ENCODE data around the gene TBCK.
"Not testable (repeated sequence)": the region's sequence is repeated elsewhere in the genome, so short reads cannot be mapped to it uniquely, and the experiment has no call there.

TBCK gene

DNA sequence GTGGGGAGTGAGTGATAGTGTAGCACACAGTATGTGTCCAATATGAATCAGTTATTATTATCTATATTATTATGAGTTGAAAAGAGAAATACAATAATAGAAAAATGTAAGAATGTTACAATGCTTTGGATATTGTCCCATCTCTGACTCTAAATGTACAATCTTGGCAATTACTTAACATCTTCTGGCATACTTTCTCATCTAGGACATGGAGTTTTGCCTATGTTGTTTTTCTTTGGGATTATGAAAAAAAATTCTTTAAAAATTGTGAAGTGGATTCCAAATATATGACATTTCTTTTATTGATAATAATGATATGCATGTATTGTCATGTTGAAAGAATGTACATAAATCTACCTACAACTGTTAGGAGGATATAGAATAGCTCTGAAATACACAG is 84.1 kb downstream of the TBCK start:
- in situ Hi-C loops (cut with MboI; ENCODE audit: low sequenced_read_pairs): no loop called here

DNA sequence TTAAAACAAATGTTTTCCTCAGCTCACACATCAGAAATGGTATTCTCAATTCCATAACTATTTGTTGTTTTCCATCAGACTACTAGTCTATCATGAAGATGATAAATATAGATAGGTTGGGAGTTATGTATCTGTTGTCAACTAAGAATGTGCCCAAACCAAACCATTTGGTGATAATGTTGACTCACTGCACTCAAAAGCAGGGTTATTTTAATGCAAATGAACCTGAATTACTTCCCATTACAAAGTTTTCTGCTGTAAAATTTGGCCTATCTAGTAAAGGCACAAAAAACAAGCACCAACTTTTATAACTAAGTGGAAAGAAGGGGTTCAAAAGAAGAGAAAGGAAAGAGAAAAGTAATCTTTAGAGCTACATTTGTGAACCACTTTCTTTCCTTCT is 93.5 kb downstream of the TBCK start:
- in situ Hi-C loops (cut with MboI; ENCODE audit: low sequenced_read_pairs): no loop called here

GRCh38 chr4:106213291-106213690 is 102.7 kb downstream of the TBCK start:
- in situ Hi-C loops (cut with MboI; ENCODE audit: low sequenced_read_pairs): not testable (repeated sequence)

GRCh38 chr4:106210021-106210420 is 106.0 kb downstream of the TBCK start:
- in situ Hi-C loops (cut with MboI; ENCODE audit: low sequenced_read_pairs): no loop called here

DNA sequence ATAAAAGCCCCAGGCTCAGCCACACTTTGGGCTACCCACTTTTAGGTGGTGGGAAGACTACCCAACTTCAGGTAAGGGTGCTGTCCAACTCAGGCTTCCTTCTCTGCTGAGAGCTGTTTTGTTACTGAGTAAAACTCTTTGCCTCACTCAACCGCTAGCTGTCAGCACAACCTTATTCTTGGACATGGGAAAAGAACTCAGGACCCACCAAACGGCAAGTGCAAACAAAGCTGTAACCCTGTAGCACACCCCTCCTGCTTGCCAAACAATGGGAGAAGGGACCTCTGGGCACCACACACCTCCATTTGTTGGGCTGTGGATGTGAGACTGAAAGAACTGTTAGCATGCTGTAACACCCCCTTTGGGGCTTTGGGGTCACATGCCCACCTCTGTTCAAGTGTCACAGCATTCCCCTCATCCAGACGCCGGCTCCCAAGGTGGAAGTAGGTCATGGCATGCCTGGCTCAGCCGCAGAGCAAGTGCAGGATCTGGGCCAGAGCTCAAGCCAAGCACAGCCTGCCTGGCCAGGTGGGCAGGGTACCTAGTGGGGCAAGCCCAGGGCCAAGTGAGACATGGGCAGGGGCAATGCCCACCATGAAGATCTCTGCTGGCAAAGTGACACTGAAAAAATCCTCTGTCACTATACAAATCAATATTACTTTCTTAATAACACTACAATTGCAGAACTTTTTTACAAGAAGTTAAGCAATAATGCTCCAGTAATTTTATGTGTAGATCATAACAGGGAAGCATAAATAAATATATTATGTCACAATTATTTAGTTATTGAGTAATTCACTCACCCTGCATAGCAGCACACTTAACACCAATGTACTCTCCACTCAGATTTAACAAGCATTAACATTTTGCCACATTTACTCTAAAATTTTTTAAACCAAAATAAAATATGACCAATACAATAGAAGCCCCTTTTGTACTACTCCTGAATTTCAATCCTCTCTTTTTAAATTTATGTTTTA is 107.2 kb downstream of the TBCK start:
- in situ Hi-C loops (cut with MboI; ENCODE audit: low sequenced_read_pairs): no loop called here

DNA sequence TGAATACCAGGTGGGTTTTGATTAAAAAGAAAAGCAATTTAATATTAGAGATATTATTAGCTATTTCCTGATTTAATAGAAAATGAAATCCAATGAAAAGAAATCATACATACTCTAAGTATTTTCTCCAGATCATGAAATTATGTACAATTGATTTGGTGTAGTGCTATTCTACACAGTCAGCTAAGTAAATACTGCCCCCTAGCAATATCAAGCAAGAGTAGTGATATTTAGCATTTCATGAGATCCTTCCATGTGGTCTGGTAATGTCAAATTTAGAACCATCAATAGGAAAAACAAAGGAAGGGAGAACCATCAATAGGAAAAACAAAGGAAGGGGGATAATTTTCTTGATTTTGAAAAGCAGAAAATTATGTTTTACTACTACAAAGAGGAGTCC is 114.6 kb downstream of the TBCK start:
- in situ Hi-C loops (cut with MboI; ENCODE audit: low sequenced_read_pairs): no loop called here

- in situ Hi-C loops (cut with MboI; ENCODE audit: low sequenced_read_pairs): no loop called here
Observed at GRCh38 chr4:106195435-106195950, 120.5 kb downstream of the TBCK start.

GRCh38 chr4:106194801-106195200 is 121.2 kb downstream of the TBCK start:
- in situ Hi-C loops (cut with MboI; ENCODE audit: low sequenced_read_pairs): no loop called here

DNA sequence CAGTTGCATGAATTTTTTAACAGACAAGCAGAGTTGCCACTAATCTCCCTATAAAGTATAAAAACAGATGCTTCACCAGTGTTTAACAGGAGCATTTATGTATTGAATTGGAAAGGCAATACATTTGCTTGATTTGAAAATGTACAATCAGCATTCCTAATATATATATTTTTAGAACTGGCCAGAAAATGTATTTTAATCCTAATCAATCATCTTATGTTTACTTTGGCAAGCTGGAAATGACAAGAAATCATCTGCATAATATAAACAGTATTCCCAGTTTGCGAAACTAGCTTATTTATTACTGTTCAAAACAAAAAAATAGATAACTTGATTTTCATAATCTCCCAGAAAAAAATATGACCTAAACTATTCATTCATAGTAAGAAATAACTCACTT is 123.9 kb downstream of the TBCK start:
- in situ Hi-C loops (cut with MboI; ENCODE audit: low sequenced_read_pairs): no loop called here

DNA sequence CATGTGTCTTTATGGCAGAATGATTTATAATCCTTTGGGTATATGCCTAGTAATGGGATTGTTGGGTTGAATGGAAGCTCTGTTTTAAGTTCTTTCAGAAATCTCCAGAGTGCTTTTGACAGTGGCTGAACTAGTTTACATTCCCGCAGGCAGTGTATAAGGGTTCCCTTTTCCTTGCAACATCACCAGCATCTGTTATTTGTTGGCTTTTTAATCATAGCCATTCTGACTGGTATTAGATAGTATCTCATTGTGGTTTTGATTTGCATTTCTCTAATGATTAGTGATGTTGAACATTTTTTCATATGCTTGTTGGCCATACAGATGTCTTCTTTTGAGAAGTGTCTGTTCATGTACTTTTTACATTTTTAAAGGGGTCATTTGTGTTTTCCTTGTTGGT is 129.8 kb downstream of the TBCK start:
- in situ Hi-C loops (cut with MboI; ENCODE audit: low sequenced_read_pairs): no loop called here

- in situ Hi-C loops (cut with MboI; ENCODE audit: low sequenced_read_pairs): no loop called here
Observed at GRCh38 chr4:106183551-106183950, 132.5 kb downstream of the TBCK start.

DNA sequence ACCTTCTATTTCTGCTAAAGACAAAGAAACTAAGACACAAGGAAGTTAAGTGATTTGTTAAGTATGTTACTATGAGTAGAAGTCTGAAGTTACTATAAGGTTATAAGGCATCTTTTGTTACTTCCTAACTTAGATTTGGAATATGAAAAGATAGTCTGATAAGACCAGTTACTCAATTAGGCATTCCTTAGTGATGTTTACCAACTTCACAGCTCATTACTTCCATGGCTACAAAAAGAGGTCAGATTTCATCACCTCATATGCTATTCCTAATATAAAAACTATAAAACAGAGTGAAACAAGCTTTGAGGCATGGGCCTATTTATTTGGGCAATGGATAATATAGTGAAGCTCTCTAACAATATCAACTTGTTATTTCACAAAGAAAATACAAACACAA is 143.1 kb downstream of the TBCK start:
- in situ Hi-C loops (cut with MboI; ENCODE audit: low sequenced_read_pairs): no loop called here

DNA sequence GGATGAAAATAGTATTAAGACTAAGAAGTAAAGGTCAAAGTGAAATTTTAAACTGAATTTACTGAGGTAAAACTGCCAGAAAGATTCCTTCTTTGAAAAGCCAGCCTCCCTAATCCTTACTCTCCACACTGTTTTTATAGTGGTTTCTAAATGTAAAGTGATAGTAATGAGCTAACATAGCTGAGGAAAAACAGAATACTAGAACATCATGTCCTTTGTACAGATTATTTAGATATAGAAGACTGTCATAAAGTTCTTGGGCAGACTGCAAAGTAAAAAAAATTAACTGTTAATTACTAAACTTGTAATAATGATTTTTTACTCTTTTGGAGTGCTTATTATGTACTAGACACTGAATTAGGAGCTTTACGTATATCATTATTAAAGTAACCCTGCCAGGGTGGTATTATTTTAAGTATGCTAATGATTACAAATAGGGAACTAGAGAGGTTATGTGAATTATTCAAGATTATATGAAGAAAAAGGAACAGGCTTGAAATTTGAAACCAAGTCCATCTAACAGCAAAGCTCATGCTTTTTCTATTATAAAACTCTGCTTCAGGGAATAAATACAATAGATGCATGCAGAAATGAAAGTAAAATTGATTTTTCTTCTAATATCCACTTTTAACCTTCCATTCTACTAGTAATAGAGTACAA is 150.5 kb downstream of the TBCK start:
- in situ Hi-C loops (cut with MboI; ENCODE audit: low sequenced_read_pairs): no loop called here

- in situ Hi-C loops (cut with MboI; ENCODE audit: low sequenced_read_pairs): no loop called here
Observed at GRCh38 chr4:106162278-106162677, 153.7 kb downstream of the TBCK start.

DNA sequence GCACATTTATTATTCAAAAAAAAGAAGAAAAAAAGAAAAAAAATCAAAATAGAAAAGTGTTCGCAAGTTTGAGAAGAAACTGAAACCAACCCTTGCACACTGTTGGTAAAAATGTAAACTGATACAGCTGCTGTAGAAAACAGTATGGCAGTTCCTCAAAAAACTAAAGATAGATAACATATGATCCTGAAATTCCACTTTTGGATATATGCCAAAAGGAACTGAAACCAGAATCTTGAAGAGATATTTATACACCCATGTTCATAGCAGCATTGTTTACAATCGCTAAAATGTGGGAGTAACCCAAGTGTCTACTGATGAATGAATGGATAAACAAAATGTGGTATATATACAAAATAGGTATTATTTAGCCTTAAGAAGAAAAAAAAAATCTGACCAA is 155.4 kb downstream of the TBCK start:
- in situ Hi-C loops (cut with MboI; ENCODE audit: low sequenced_read_pairs): no loop called here

DNA sequence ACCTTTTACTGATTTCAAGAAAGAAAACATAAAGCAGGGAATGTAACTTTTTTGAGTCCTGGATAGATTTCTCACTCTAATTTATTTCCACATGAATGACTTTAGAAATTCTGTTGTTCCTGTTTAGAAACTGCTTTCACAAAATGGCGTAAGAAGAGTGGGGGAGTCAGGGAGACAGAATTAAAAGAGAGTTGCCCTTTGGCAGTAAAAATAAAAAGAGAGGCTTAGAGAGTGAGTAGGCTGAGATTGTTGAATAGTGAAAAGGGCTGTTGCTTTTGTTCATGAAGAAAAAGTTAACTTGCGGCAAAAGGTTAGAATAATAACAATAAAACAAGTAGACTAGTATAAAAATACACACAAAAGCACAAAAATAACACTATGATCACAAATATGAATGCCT is 166.1 kb downstream of the TBCK start:
- in situ Hi-C loops (cut with MboI; ENCODE audit: low sequenced_read_pairs): no loop called here

- in situ Hi-C loops (cut with MboI; ENCODE audit: low sequenced_read_pairs): no loop called here
Observed at GRCh38 chr4:106149026-106149425, 167.0 kb downstream of the TBCK start.

- in situ Hi-C loops (cut with MboI; ENCODE audit: low sequenced_read_pairs): no loop called here
Observed at GRCh38 chr4:106142616-106143127, 173.3 kb downstream of the TBCK start.

- in situ Hi-C loops (cut with MboI; ENCODE audit: low sequenced_read_pairs): no loop called here
Observed at GRCh38 chr4:106140601-106141000, 175.4 kb downstream of the TBCK start.

DNA sequence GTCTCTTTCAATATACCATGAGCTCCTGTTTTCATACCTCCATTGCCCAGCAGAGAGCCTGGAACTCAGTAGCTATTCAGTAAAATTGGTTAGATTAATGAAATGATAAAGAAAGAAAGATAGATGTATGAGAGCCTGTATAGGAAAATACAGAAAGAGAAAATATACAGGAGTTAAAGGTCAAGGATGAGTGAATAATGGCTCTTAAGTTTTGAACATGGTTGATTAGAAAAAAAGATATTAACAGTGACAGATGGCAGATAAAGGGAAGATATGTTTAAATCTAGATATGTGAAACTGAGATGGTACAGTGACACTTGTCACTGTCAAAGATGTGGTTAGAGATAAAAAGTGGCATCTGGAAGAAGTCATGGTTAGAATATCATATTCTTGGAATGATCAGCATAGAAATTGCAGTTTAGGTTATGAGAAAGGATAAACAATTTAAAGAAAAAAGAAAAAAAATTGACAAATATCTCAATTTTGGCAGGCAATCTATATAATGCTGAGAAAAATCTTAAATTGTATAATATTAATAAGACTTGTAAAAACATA is 179.2 kb downstream of the TBCK start:
- in situ Hi-C loops (cut with MboI; ENCODE audit: low sequenced_read_pairs): no loop called here

GRCh38 chr4:106132045-106132444 is 184.0 kb downstream of the TBCK start:
- in situ Hi-C loops (cut with MboI; ENCODE audit: low sequenced_read_pairs): no loop called here

Measured in hTERT RPE-1 (cell line).